Urothelium cell line (cell line): ENCODE data around the gene MTO1.
"Not testable (repeated sequence)": the region's sequence is repeated elsewhere in the genome, so short reads cannot be mapped to it uniquely, and the experiment has no call there.

Experiments
- DNase-seq: peaks from one replicate; pipeline ENCODE4 v3.0.0; 2011; ENCODE audit warnings: low spot score, mixed read lengths
- FAIRE-seq: peaks from 2 replicates; lab custom pipeline; 2011; peaks lifted over from hg19 to GRCh38; lab: Jason Lieb, UNC

The MTO1 gene

GRCh38 chr6:73523434-73524123, 62.0 kb downstream of the MTO1 start:
- no peak for FAIRE-seq
- peak; percentile 41 for DNase-seq

DNA sequence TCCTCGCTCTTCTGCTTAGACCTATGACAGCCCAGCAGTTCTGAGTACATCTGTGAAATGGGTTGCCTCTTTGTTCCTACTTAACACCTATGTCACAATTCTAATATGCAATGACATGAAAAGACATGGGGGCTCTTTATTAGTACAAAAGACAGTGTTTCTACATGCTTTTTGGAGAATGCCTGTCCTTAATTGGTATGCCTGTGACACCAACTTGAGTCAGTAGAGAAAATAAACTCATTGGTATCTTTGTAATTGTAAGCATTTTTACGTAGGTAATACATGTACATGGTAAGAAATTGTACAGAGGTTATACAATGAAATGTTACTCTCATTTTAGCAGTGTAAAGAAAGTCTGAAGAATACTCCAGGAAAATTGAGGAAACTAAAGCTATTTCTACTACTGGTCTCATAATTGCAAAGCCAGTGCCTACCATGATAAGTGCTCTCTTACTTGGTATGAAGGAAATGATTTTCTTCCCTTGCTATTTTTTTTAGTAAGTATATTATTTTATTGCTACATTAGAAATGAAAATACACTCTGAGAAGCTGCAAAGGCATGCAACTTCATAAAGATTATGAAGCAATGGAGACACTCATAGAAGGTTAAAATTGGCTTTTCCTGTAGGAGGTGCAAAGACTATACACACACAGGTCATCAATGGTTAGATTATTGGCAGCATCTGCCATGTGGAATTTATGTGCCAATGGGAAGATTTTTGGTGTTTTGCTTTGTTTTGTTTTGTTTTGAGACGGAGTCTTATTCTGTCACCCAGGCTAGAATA, 64.2 kb downstream of the MTO1 start:
- FAIRE-seq (no peak), DNase-seq (no peak)

GRCh38 chr6:73528897-73529296, 67.4 kb downstream of the MTO1 start:
- FAIRE-seq = no peak

DNA sequence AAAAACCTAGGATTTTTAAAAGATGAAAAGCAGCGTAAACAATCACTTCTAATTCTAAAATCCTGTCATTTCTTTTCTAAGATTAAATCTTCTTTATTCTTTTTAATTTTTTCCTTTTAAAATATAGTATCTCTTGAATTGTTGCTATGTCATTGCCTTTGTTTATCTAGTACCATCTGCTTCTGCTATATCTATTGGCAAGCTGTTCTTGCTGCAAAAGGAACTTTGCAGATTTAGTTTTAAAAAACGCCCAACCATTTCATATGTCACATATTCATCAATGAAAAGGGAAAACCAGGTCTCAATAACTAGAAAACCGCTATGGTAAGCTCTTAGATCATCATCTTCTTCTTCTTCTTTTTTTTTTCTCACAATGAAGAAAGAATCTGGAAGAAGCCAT, 70.8 kb downstream of the MTO1 start:
- FAIRE-seq (no peak), DNase-seq (no peak)

More at GRCh38 chr6:73528897-73529296, 67.4 kb downstream of the MTO1 start:
- DNase-seq = no peak

DNA sequence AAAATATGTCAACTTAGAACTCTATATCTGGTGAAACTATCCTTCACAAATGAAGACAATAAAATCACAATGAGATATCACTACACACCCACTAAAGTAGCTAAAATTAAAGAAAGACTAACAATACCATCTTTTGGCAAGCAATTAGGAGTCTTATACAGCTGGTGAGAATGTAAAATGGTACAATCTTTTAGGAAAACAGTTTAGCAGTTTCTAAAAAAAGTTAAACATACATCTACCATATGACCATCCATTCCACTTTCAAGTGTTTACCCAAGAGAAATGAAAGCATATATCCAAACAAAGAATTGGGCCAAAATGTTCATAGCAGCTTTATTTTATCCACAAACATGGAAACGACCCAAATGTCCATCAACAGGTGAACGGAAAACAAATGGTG, 73.1 kb downstream of the MTO1 start:
- FAIRE-seq = no peak
- DNase-seq = no peak

- FAIRE-seq = no peak
Measured at GRCh38 chr6:73537677-73538076, 76.1 kb downstream of the MTO1 start.

GRCh38 chr6:73538116-73538779, 76.7 kb downstream of the MTO1 start:
- FAIRE-seq (no peak), DNase-seq (no peak)

More at GRCh38 chr6:73537677-73538076, 76.1 kb downstream of the MTO1 start:
- DNase-seq = no peak

GRCh38 chr6:73542481-73542880, 80.9 kb downstream of the MTO1 start:
- not testable (repeated sequence) for DNase-seq, FAIRE-seq

DNA sequence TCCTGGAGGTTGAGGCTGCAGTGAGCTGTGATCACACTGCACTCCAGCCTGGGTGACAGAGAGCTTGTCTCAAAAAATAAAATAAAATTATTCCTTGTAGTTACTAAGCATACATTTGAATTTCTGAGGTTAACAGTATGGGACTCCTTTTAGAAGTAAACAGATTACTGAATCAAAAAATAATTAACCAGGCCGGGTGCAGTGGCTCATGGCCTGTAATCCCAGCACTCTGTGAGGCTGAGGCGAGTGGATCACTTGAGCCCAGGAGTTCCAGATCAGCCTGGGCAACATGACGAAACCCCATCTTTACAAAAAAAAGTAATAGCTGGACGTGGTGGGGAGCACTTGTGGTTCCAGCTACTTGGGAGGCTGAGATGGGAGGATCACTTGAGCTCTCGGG, 81.4 kb downstream of the MTO1 start:
- no peak for FAIRE-seq
- no peak for DNase-seq

GRCh38 chr6:73547036-73547435, 85.5 kb downstream of the MTO1 start:
- DNase-seq (no peak), FAIRE-seq (no peak)

GRCh38 chr6:73548458-73549446, 87.2 kb downstream of the MTO1 start:
- FAIRE-seq (no peak), DNase-seq (no peak)

DNA sequence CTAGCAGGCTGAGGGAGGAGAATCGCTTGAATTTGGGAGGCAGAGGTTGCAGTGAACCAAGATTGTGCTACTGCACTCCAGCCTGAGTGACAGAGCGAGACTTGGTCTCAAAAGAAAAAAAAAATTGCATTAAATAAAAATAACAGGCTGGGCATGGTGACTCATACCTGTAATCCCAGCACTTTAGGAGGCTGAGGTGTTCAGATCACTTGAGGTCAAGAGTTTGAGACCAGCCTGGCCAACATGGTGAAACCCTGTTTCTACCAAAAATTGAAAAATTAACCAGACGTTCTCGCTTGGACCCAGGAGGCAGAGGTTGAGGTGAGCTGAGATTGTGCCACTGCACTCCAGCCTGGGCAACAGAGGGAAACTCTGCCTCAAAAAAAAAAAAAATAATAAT, 89.6 kb downstream of the MTO1 start:
- not testable (repeated sequence) for DNase-seq, FAIRE-seq

- not testable (repeated sequence) for DNase-seq, FAIRE-seq
Measured at GRCh38 chr6:73555380-73555949, 93.9 kb downstream of the MTO1 start.

- no peak for DNase-seq
- FAIRE-seq = no peak
Measured at GRCh38 chr6:73556836-73557235, 95.3 kb downstream of the MTO1 start.
